Measurements from ENCODE around the gene CLDN18. TPM values are rescaled to one million over a fixed set of nuclear protein-coding genes. Genes with fewer than 3 reads are reported as not detected.

Gene CLDN18
- total and polyA plus RNA-seq, 4 donors, result 0.06 TPM; not detected in 3

DNA sequence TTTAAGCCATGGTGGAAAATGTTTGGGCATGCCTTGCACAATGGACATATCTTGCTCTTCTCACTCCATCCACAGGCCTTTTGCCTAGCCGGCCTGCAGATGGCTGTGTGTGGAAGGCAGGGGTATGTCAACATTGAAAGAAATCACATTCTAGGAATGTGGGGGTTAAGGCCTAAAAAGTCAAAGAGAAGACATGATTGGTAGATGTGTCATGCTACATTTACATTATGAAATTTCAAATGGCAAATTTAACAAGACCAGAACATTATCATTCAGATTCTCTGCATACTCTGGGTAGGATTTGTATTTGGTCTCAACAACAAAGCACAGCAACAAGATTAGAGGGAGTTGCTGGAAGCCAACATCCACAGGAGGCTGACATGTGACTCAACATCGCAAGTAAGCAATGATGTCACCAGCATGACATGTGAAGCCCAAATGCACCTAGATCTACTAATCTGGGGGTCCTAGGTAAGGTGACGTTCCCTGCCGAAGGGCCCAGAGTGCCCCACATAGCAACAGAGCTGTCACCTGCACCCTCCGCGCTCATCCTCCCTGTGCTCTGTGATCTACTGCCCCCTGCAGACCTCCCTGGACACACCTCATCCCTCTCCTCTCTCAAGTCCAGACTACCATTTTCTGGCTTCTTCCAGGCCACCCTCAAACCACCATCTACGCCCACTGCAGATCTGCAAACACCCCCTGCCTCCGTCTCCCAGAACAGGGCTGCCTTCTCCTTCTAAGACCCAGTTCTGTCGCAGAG lies 39.4 kb downstream of the CLDN18 start:
- Histone ChIP-seq H3K4me3 (ENCODE audit: low read depth in 1 of 3, low read length in 3 of 3) (no peak overlapping the region), H3K36me3 (ENCODE audit: control insufficient read depth in 4 of 4, insufficient read depth in 3 of 4, low read depth in 1 of 4, low read length in 3 of 4) (no peaks in the 10 kb centered on the region), H3K9ac (ENCODE audit: low read depth in 1 of 2, low read length in 2 of 2) (no peak overlapping the region), H3K4me1 (ENCODE audit: control insufficient read depth in 4 of 4, insufficient read depth in 4 of 4, low read length in 3 of 4) (no peaks in the 10 kb centered on the region), H3K27ac (ENCODE audit: low read depth in 1 of 2, low read length in 2 of 2) (no peak overlapping the region), H3K27me3 (ENCODE audit: control insufficient read depth in 4 of 4, insufficient read depth in 4 of 4, low read length in 3 of 4) (no peaks in the 10 kb centered on the region), H3K9me3 (ENCODE audit: control insufficient read depth in 4 of 4, low read length in 3 of 4) (no peaks in the 10 kb centered on the region)
- WGBS, result 92% methylated on average over 9 of the region's 9 CpGs
- DNase-seq (ENCODE audit: low spot score), result no peak
- TF ChIP-seq JUND (IDR thresholded peaks at IDR 0.05) (no peak), FOXA2 (IDR thresholded peaks at IDR 0.05) (no peak), RAD21 (IDR thresholded peaks at IDR 0.05) (no peak), GABPA (IDR thresholded peaks at IDR 0.05 in 1 of 2, conservative IDR thresholded peaks at IDR 0.05 in 1 of 2) (no peak), SP1 (IDR thresholded peaks at IDR 0.05) (no peak), FOXA1 (IDR thresholded peaks at IDR 0.05) (no peak), NR2F2 (IDR thresholded peaks at IDR 0.05) (no peak), HNF4A (conservative IDR thresholded peaks at IDR 0.05) (no peak), YY1 (IDR thresholded peaks at IDR 0.05) (no peak), EGR1 (IDR thresholded peaks at IDR 0.05; ENCODE audit: low read depth in 2 of 2) (no peak), TAF1 (conservative IDR thresholded peaks at IDR 0.05) (no peak), RXRA (IDR thresholded peaks at IDR 0.05) (no peak)
- TF ChIP-seq, protein P1, sequence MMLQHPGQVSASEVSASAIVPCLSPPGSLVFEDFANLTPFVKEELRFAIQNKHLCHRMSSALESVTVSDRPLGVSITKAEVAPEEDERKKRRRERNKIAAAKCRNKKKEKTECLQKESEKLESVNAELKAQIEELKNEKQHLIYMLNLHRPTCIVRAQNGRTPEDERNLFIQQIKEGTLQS (IDR thresholded peaks at IDR 0.05), result no peak
- TF ChIP-seq, protein P2, sequence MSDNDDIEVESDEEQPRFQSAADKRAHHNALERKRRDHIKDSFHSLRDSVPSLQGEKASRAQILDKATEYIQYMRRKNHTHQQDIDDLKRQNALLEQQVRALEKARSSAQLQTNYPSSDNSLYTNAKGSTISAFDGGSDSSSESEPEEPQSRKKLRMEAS (IDR thresholded peaks at IDR 0.05), result no peak
- TF ChIP-seq, protein P3, sequence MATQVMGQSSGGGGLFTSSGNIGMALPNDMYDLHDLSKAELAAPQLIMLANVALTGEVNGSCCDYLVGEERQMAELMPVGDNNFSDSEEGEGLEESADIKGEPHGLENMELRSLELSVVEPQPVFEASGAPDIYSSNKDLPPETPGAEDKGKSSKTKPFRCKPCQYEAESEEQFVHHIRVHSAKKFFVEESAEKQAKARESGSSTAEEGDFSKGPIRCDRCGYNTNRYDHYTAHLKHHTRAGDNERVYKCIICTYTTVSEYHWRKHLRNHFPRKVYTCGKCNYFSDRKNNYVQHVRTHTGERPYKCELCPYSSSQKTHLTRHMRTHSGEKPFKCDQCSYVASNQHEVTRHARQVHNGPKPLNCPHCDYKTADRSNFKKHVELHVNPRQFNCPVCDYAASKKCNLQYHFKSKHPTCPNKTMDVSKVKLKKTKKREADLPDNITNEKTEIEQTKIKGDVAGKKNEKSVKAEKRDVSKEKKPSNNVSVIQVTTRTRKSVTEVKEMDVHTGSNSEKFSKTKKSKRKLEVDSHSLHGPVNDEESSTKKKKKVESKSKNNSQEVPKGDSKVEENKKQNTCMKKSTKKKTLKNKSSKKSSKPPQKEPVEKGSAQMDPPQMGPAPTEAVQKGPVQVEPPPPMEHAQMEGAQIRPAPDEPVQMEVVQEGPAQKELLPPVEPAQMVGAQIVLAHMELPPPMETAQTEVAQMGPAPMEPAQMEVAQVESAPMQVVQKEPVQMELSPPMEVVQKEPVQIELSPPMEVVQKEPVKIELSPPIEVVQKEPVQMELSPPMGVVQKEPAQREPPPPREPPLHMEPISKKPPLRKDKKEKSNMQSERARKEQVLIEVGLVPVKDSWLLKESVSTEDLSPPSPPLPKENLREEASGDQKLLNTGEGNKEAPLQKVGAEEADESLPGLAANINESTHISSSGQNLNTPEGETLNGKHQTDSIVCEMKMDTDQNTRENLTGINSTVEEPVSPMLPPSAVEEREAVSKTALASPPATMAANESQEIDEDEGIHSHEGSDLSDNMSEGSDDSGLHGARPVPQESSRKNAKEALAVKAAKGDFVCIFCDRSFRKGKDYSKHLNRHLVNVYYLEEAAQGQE (IDR thresholded peaks at IDR 0.05), result no peak
- TF ChIP-seq, protein P4, sequence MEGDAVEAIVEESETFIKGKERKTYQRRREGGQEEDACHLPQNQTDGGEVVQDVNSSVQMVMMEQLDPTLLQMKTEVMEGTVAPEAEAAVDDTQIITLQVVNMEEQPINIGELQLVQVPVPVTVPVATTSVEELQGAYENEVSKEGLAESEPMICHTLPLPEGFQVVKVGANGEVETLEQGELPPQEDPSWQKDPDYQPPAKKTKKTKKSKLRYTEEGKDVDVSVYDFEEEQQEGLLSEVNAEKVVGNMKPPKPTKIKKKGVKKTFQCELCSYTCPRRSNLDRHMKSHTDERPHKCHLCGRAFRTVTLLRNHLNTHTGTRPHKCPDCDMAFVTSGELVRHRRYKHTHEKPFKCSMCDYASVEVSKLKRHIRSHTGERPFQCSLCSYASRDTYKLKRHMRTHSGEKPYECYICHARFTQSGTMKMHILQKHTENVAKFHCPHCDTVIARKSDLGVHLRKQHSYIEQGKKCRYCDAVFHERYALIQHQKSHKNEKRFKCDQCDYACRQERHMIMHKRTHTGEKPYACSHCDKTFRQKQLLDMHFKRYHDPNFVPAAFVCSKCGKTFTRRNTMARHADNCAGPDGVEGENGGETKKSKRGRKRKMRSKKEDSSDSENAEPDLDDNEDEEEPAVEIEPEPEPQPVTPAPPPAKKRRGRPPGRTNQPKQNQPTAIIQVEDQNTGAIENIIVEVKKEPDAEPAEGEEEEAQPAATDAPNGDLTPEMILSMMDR (IDR thresholded peaks at IDR 0.05; ENCODE audit: low read depth, low read length, missing input control), result no peak

Data from liver (tissue), 9 donors.